ENCODE data around the gene ZNF292.

GRCh38 chr6:87152526-87152955 is 2.8 kb upstream of the ZNF292 start:
- TF ChIP-seq CTCF (conservative IDR thresholded peaks at IDR 0.05) (no peak), EZH2 (IDR thresholded peaks at IDR 0.05; ENCODE audit: low read depth) (no peak)

All from PC-9 (cell line).